AG09309 (cell line): ENCODE measurements around the gene P2RX2.

Experiments
- DNase-seq: peaks from one replicate; pipeline ENCODE4 v3.0.0-alpha.2; 2010; ENCODE audit warnings: low read depth
- H3K4me3 ChIP-seq: 2 replicates; pipeline ENCODE4 v1.5.1; 2011; ENCODE audit warnings: mild to moderate bottlenecking, low read depth, low read length, moderate library complexity; ENCODE audit not compliant: control insufficient read depth
- TF ChIP-seq, protein P1 (sequence below): IDR thresholded peaks from 2 replicates; pipeline ENCODE4 v1.5.1; 2011; ENCODE audit warnings: mild to moderate bottlenecking, low read depth, low read length, inconsistent platforms; ENCODE audit not compliant: insufficient read depth, control insufficient read depth; ENCODE audit errors: missing control alignments

The P2RX2 gene

DNA sequence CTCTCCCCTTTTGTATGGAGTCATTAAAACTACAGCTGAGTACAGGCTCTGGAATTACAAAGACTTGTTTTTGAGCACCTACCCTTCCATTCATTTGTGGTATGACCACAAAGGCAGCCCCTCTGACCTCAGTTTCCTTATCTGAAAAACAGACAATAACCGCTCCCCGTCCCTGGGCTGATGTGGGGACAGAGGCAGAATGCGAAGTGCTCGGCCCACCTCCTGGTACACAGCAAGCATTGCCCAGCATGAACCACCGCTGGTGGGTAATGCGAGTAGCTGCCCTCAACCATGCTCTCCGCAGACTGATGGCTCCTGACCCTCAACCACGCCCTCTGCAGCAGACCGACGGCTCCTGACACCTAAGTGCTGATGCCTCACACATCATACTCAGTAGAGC lies 22.4 kb downstream of the P2RX2 start:
- TF ChIP-seq, protein P1, sequence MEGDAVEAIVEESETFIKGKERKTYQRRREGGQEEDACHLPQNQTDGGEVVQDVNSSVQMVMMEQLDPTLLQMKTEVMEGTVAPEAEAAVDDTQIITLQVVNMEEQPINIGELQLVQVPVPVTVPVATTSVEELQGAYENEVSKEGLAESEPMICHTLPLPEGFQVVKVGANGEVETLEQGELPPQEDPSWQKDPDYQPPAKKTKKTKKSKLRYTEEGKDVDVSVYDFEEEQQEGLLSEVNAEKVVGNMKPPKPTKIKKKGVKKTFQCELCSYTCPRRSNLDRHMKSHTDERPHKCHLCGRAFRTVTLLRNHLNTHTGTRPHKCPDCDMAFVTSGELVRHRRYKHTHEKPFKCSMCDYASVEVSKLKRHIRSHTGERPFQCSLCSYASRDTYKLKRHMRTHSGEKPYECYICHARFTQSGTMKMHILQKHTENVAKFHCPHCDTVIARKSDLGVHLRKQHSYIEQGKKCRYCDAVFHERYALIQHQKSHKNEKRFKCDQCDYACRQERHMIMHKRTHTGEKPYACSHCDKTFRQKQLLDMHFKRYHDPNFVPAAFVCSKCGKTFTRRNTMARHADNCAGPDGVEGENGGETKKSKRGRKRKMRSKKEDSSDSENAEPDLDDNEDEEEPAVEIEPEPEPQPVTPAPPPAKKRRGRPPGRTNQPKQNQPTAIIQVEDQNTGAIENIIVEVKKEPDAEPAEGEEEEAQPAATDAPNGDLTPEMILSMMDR = no peak
- H3K4me3 ChIP-seq = no peak overlapping the region
- DNase-seq = no peak

DNA sequence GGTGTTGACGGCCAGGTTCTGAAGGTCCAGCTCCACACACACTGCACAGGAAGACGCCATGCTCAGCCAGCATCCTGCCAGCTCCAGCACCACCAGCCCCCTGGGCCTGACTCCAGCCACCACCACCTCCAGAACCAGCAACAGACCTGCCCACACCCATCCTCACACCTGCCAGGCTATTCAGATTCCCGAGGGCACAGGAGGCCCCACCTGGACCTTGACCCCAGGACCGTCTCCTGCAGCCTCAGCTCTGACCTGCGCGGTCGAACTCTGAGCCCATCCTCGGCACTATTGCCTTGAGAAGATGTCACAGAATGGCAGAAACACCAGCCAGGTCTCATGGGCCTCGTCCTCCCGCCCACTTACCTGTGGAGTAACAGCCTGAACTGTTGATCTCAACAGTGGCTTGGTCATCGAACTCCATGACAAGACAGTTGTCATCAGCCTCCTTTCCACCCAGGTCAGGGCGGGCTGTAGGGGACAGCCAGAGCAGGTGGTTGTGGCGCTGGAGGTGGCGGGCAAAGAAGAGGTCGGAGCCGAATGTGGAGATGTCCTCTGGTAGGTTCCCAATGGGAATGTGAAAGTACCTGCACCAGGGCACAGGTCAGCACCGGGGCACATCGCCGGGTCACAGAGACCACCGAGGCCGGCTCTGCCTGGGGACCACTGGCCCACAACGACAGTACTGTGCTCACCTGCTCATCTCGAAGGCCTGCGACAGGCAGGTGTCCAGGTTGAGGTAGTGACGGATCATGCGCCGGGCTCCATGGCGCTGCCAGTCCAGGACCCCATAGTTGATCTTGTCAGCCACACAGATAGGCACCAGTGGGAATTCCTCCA lies 23.5 kb downstream of the P2RX2 start:
- no peak for DNase-seq
- H3K4me3 ChIP-seq = no peak overlapping the region
- TF ChIP-seq, protein P1 = no peak

DNA sequence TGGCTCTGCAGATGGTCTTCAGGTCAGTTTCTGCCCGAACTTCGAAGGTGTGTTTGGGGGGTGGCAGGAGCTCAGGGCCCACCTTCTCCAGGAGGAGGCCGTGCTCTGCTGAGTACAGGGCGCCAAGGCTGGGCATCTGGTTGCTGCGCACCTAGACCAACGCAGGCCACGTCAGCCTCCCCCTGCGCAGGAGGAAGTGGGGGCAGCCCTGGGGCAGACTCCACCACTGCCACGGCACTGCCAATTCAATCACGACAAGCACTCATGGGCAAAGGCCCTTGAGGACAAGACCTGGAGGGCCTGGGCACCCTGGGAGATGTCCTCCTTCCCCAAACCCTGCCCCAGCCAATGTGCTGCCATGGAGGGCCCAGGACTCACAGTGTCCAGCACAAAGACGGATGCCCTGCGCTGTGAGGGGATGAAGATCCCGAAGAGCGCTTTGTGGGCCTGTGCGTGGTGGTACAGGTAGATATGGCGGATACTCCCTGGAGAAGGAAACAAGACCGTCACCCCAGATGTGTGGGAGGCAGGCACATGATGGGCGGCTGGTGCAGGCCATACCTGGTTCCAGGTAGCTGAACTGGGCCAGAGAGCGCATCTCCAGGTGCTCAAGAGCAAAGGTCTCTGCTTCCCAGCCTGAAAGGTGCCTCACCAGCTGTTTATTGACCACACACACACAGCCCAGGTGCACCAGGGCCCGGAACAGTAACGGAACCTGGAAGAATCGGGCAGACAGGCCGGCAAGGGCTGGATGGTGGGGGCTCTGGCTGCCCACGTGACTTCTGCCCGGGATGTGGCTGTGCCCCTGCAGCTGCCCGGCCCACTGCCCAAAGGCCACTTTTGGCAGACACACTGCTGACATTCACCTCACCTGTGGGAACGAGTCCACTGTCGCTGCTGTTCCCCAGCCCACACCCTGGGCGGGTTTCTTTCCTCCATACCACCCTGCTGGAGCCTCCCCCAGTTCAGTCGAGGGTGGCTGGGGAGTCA lies 24.6 kb downstream of the P2RX2 start:
- DNase-seq = no peak
- TF ChIP-seq, protein P1 = no peak

DNA sequence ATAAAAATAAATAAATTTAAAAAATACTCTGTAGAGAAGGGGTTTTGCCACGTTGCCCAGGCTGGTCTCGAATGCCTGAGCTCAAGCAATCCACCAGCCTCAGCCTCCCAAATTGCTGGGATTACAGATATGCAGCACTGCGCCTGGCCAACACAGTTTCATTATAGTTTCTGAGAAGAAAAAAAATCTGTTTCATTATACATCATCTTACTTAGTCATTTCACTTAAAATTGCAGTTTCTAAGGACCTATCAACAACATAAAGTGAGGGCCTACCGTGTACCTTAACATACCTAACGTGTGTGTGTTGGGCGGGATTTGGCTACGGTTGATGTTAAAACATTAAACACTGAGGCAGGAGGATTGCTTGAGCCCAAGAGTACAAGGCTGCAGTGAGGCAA lies 28.3 kb downstream of the P2RX2 start:
- TF ChIP-seq, protein P1 = no peak
- H3K4me3 ChIP-seq = no peak overlapping the region
- no peak for DNase-seq

More for the DNA sequence above, 24.6 kb downstream of the P2RX2 start:
- H3K4me3 ChIP-seq = no peak overlapping the region

DNA sequence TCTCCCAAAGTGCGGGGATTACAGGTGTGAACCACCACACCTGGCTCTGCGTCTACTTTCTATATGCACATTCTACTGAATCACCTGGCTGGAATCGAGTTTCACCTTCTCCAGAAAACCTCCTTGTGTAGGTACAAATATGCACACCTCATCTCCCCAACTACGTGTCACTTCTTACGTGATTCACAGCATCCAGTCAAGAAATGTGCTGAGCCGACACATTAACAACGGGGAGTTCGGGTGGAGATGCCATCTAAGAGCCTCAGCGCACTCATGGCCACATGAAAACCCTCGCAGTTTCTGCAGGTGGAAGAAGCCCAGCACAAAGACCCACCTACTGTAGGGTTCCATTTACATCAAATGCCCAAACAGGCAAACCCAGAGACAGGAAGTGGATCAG lies 29.3 kb downstream of the P2RX2 start:
- TF ChIP-seq, protein P1 = no peak
- no peak for DNase-seq
- no peak overlapping the region for H3K4me3 ChIP-seq

DNA sequence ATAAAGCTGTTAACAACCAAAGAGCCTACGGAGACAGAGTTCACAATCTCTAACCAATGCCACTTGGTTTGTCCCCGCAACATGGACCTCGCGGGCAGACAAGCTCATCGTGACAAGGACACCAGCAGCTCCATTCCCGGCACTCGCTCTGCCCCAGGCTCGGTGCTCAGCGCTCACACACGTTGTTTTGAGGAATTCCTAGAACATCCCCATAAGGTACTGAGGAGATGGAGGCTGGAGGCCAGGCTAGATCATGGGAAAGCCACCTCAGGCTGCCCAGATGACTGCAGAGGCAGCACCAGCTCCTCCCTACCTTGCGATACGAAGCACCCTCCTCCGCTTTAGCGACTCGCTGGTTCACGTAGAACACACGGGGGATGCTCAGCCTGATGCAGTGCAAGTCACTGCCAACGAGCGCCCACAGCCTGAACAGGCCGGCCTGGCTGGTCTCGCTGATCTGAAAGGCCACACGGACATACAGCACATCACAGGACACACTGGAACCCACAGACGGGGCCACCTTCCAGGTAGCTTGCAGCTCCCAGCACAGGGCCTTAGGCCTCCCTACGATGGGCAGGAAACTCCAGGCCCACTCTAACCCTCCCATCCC lies 30.1 kb downstream of the P2RX2 start:
- TF ChIP-seq, protein P1 = no peak
- no peak overlapping the region for H3K4me3 ChIP-seq
- no peak for DNase-seq
